DOHH2 (cell line): ENCODE measurements around the gene PDE1C.

Experiments used
- CTCF ChIP-seq: fragments of 200-600 bp; sonication (generic); IDR thresholded peaks from one replicate; pipeline ENCODE4 v1.5.1; 2014; ENCODE audit warnings: antibody characterized with exemption, mild to moderate bottlenecking, low read depth, low read length; ENCODE audit not compliant: poor library complexity, severe bottlenecking
- EZH2phosphoT487 ChIP-seq: fragments of 200-600 bp; sonication (generic); IDR thresholded peaks from 2 replicates; pipeline ENCODE4 v1.6.1; 2017; ENCODE audit warnings: borderline replicate concordance, mild to moderate bottlenecking, antibody characterized with exemption, low read length, moderate library complexity, mixed read lengths

- no peak for TF ChIP-seq EZH2phosphoT487
- no peak for TF ChIP-seq CTCF
These were observed 1.7 kb downstream of the PDE1C start for GRCh38 chr7:32068411-32069101.
